Stimulated activated CD8-positive, alpha-beta memory T cell treated with anti-CD3 and anti-CD28 coated beads, Interleukin-12 subunit alpha, Interleukin-12 subunit beta, amount 100 ng/mL, for 24 hours (primary cell): ENCODE results near the gene CTAG1A.
"Not testable (repeated sequence)": the region's sequence is repeated elsewhere in the genome, so short reads cannot be mapped to it uniquely, and the experiment has no call there.

Experiments used
- DNase-seq: peaks from one replicate; pipeline ENCODE4 v3.0.0-alpha.2; 2020; ENCODE audit errors: extremely low read depth

Gene CTAG1A

GRCh38 chrX:154573061-154573460, 11.9 kb upstream of the CTAG1A start:
- not testable (repeated sequence) for DNase-seq

GRCh38 chrX:154575076-154575475, 9.9 kb upstream of the CTAG1A start:
- not testable (repeated sequence) for DNase-seq

- DNase-seq = not testable (repeated sequence)
Measured at GRCh38 chrX:154582994-154583393, 1.9 kb upstream of the CTAG1A start.

GRCh38 chrX:154590415-154590814, 5.5 kb downstream of the CTAG1A start:
- not testable (repeated sequence) for DNase-seq

GRCh38 chrX:154592505-154592904, 7.6 kb downstream of the CTAG1A start:
- no peak for DNase-seq

GRCh38 chrX:154593201-154593600, 8.3 kb downstream of the CTAG1A start:
- no peak for DNase-seq

GRCh38 chrX:154594491-154594890, 9.6 kb downstream of the CTAG1A start:
- DNase-seq = no peak

GRCh38 chrX:154595559-154596249, 10.8 kb downstream of the CTAG1A start:
- DNase-seq = no peak

GRCh38 chrX:154596290-154596929, 11.5 kb downstream of the CTAG1A start:
- DNase-seq = no peak

GRCh38 chrX:154597221-154597620, 12.3 kb downstream of the CTAG1A start:
- DNase-seq = no peak

- no peak for DNase-seq
Measured at GRCh38 chrX:154598656-154599055, 13.7 kb downstream of the CTAG1A start.

- DNase-seq = no peak
Measured at GRCh38 chrX:154599531-154599930, 14.6 kb downstream of the CTAG1A start.

GRCh38 chrX:154600759-154601374, 15.9 kb downstream of the CTAG1A start:
- DNase-seq = no peak

GRCh38 chrX:154602226-154602625, 17.3 kb downstream of the CTAG1A start:
- no peak for DNase-seq

- no peak for DNase-seq
Measured at GRCh38 chrX:154602766-154603437, 18.0 kb downstream of the CTAG1A start.

- no peak for DNase-seq
Measured at GRCh38 chrX:154603438-154604430, 18.8 kb downstream of the CTAG1A start.

GRCh38 chrX:154605566-154605965, 20.6 kb downstream of the CTAG1A start:
- DNase-seq = no peak

GRCh38 chrX:154607370-154607769, 22.4 kb downstream of the CTAG1A start:
- DNase-seq = no peak

- DNase-seq = not testable (repeated sequence)
Measured at GRCh38 chrX:154607976-154608375, 23.0 kb downstream of the CTAG1A start.

- not testable (repeated sequence) for DNase-seq
Measured at GRCh38 chrX:154608823-154609222, 23.9 kb downstream of the CTAG1A start.

- DNase-seq = not testable (repeated sequence)
Measured at GRCh38 chrX:154611146-154611545, 26.2 kb downstream of the CTAG1A start.
